Stimulated activated CD4-positive, alpha-beta T cell treated with anti-CD3 and anti-CD28 coated beads, TNF-alpha, amount 100 ng/mL, for 24 hours (primary cell): ENCODE results near the gene AGAP2.

Experiments used
- DNase-seq, 3 experiments: peaks; one replicate each; pipeline ENCODE4 v3.0.0-alpha.2; 2020; ENCODE audit warnings: low read depth in 3 of 3

Gene AGAP2

DNA sequence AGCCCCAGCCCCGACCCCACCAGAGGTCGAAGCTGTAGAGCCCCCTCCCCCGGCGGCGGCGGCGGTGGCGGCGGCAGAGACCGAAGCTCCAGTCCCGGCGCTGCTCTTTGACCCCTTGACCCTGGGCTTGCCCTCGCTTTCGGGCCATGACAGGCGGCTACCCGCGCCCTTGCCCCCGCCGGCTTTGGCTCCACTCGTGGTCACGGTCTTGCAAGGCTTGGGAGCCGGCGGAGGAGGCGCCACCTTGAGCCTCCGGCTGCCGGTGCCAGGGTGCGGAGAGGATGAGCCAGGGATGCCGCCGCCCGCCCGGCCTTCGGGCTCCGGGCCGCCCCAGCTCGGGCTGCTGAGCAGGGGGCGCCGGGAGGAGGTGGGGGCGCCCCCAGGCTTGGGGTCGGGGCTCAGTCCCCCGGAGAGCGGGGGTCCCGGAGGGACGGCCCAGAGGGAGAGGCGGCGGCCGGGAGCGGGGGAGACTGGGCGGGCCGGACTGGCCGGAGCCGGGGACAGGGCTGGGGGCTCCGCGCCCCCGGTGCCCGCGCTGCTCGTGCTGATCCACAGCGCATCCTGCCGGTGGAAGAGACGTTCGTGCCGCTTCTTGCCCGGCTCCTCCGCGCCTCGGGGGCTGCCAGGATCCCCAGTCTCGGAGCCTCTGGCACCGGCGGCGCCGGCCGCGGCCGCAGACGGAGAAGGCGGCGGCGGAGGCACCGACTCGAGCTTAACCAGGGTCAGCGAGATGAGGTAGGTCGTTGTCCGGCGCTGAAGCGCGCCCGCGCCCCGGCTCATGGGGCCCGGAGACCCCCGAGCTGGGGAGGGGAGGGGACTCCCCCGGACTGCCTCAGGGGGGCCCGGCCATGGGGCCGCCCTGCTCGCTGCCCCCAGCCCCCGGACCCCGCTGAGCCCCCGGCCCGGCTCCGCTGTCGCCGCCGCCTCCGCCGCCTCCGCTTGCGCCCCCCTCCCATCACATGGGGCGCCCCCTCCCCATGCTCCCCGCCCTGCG, 778 bp downstream of the AGAP2 start:
- no peak for DNase-seq

DNA sequence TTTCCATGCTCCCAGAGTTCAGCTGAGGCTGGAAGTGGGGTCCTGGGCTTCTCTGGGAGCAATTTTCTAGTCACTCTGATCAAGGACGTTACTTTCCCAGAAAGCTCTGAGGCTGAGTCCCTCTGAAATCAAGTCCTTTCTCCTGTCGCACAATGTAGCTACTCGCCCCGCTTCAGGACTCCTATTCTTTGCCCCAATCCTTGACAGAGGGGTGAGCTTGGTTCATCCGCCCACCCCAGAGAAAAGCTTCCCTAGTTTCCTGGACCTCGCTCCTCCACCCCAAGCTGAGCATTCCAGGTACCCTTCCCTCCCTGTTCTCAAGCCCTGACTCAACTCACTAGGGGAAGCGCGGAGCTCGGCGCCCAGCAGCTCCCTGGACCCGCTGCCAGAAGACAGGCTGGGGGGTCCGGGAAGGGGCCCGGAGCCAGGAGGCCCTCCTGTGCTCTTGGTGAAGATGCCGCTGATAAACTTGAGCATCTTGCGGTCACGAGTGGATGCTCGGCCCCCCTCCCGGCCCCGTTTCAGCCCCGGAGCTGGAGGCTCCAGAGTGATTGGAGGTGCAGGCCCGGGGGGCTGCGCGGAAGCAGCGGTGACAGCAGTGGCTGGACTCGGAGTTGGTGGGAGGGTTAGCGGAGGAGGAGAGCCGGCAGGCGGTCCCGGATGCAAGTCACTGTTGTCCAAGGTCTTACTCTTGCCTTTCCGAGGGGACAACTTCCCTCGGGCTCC, 1.6 kb downstream of the AGAP2 start:
- no peak for DNase-seq

DNA sequence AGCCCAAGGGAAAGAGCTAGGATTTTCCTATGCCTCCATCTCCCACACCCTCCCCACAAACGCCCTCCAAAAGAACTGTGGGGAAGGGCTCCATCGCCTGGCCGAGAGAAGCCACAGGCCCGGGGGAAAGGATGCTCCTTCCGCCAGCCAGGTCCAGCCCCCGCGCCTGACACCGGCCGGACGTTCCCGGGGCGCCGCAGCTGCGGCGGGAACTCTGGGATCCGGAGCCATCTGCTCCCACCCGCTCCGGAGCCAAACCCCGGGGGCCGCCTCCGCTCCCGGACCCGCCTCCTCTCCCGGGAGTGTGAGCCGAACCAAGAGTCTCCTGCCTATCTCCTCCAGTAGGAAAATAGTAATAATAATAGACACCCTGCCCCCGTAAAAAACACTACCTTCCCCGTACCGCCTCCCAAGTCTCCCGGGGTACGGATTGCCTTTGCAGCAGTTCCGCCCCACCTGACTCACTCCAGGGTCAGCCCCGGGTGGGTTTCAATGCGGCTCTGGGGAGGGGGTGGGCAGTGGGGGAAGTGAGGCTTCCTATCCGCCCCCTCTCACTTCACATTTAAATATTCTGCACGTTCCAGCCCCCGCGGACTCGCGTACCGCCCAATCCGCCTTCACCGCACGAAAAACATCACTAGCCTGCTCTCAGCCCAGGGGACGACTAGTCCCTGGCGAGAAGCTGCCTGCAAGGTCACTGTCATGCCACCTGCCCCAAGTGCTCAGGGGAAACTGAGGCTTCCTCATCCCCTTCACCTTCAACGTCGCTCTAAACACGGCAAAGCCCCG, 2.4 kb downstream of the AGAP2 start:
- no peak for DNase-seq

DNA sequence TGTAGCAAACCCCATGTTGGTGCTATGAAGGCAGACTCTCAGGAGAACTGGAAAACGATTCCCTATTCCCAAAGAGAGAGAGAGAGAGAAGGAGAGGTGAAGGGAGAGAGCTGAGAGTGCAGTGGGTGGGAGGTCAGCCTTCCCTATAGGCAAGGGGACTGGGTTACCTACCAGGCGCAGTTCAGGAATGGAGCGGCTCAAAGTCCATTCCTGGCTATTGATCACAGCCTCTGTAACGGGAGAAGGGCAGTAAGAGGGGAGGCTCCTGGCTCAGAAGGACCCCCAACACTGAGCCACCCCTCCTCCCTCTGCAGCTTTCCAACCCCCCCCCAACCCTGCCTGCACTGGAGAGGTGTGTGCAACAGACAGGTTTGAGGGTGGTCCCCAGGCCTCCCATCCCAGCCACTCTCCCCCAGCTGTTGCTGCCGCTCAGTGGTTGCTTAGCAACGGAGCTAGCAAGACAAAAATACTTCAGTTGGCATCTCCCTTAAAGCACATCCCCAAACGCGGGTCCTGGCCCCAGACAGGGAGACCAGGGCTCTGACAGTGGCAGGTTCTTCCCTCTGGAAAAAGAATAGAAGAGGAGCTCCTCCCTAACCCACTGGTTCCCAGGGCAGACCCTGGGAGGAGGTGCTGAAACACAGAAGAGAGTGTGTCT, 3.2 kb downstream of the AGAP2 start:
- DNase-seq: no peak

DNA sequence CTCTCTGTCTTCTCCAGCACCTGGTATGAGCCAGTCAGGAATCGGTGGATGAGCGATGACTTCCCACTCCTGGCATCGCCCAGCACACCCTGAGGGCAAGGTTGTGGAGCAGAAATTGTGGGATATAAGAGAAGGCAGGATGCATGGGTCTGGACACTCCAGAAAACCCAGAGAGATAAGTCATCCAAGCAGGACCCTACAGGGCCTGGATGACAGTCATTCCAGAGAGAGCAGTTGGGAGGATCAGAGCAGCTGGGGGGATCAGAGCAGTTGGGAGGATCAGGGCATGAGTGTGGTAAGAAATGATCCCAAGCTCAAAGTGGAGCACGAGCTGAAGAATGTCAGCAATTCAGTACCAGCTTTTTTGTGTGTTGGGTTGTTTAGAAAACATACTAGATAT, 4.0 kb downstream of the AGAP2 start:
- DNase-seq: no peak

DNA sequence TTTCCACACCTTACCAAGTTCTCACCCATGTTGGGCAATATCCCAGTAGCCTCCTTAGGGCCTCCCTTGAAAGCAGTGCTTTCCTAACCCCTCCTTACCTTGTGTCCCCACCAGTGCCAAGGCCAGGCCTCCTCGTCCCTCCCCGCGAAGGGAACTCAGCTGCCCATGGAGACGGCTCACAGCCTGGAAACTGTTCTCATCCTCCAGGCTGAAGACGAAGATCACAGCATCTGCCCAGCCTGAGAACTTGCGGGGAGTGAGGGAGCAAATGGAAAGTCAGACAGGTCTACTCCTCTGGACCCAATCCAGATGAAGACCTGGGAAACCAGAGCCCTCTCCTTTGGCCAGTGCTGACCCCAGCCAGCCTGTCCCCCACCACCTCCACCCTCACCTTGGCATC, 4.6 kb downstream of the AGAP2 start:
- no peak for DNase-seq

DNA sequence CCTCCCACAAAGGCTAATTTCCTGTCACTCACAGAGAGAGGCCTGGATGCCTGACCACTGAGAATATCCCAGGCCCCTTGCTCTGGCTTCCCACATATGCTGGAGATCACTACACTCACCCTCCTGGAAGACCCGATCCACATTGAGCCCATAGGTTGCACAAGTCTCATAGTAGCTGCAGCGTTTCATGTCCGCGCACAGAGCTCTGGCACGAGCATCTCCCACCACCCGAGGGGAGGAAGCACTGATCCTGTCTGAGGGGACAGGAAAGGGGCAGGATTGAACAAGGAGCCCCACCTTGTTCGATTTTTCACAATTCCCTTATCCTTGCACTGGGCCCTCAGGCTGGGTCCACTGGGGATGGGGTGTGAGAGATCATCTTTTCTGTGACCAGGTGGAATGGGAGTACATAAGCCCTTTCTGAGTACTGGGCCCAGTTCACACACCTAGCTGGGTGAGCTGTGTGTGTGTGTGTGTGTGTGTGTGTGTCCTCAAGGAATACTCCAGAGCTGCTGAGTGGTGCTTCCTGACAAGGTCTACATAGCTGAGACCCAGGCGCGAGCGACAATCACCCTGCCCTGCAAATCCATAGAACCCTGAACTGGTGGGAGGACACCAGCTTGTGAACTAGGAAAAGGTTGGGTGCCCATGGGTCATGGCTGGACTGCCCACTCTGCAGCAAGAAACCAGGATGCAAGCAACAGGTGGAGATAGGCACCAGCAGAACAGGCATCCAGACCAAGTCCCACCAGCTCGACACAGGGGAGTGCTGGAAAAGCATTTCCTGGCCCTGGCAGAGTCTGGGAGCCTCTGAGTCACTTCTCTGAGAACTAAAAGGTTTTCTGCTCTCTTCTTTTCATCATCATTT, 5.6 kb downstream of the AGAP2 start:
- no peak for DNase-seq

DNA sequence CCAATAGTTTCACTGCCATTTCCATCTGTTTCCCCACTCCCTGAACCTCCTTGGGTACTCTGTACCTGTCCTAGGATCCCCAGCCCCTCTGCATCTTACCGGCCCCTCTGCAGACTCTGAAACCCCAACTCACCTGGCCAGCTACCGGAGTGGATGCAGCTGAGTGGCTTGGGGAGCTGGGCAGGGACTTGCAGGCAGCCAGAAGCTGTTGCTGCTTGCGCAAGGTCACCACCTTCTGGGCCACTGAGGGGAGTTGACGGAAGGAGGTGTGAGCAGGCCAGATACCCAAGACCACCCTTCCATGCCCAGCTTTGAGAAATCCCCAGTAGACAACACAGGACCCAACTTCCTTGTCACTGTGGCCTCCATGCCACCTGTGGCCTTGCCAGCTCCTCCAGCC, 6.3 kb downstream of the AGAP2 start:
- no peak for DNase-seq

DNA sequence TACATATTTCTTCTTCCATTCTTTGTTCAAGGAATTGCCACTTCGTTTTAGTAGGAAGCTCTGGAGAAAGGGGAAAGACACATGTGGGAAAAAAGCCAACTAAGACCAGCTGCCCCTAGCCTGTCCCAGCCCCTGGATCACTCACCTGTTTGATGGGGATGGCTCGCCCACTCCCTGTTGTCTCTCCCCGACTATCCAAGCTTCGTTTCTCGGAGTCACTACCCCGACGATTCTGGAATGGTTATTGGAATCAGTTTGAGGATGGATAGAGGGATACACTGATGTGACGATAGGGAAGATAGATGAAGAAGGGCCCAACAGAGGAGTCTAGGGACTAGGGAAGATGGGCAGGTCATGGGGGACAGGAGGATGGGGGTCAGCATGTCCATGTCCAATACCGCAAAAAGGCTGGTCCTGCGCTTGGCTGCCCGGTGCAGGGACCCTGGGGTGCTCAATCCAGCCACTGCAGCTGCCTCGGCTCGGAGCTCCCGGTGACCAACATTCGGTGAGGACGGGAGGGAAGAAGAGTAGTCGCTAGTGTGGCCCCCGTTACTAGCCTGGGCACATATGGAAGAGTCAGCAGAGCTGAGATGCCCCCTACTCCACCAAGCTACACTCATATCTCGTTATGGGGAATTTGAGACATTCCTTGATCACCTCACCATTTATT, 7.0 kb downstream of the AGAP2 start:
- DNase-seq: no peak

DNA sequence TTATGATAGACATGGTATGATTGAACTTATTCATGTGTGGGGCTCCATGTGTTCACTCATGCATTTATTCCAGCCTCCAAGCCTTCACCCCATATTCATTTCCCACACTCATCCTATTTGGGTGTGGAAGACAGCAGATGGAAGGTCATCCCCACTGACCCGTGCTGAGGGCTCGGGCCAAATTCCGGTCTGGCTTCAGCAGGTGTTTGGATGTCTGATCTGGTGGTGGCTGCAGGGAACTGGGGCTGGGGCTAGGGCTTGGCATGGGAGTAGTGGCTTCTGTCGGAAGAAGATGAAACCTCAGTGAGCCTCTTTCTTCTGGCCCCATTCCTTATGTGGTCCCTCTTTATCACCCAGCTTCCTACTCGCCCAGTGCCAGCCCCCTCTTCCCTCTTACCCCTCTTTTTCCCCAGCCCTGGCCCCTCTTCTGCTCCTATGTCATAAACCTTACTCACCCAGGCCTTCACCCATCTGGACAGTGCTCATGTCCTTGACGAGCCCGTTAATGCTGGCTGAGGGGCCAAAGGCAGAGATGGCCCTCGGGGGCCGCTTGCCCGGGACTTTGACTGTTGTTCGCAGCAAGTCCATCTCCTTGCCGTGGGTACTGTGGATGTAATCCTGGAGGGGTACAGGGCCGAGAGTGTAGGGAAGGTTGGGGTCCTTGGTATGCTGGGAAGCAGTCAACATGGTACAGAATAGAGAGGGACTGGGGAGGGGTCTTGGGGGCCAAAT, 8.0 kb downstream of the AGAP2 start:
- DNase-seq: no peak

DNA sequence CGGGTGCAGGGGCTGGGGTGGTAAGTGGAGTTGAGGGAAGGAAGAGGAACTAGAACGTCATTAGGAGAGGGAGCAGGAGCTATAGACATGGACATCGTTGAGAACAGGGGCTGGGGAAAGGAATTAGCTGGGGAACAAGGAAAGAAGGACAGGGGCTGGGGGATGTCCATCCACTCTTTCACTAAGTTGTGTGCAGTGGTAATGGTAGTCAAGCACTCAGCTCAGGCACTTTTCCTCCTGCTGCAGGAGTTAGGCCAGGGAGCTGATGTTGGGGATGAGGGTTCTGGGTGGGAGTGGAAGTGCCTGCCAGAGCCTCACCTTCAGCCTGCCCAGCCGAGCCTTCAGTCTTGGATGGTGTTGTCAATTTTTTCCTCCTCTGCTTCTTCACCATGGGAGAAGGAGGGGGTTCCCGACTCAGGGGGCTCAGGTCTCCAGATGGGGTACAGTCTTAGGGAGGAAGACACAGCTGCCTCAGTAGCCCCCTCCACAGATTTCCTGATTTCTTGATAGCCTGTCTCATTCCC, 9.2 kb downstream of the AGAP2 start:
- DNase-seq: no peak

DNA sequence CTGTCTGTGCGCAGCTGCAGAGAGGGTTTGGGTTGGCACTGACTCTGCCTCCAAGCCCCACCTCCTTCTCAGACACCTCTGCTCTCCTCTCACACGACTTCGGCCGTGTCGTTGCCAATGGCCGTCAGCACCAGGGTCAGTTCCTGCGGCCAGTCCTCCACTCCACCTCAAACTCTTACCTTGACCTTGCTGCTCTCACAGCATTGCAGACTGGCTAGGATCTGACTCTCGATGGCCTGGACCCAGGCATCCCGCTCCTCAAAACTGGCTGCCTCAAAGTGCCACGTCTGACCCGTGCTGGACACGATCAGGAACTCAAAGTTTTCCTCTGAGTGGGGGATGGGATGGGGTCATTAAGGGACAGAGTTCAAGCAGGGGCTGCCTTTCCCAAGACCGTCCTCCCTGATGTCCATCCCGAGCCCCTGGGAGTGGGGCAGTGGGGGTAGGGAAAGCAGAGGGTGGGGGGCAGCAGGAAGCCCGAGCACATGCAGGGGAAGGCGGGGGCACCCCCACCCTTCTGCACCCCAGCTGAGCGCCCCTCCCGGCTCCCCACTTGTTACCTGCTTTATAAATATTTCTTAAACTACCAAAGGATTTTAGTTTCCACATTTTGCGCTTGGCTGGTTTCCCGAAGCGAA, 10.7 kb downstream of the AGAP2 start:
- no peak for DNase-seq

DNA sequence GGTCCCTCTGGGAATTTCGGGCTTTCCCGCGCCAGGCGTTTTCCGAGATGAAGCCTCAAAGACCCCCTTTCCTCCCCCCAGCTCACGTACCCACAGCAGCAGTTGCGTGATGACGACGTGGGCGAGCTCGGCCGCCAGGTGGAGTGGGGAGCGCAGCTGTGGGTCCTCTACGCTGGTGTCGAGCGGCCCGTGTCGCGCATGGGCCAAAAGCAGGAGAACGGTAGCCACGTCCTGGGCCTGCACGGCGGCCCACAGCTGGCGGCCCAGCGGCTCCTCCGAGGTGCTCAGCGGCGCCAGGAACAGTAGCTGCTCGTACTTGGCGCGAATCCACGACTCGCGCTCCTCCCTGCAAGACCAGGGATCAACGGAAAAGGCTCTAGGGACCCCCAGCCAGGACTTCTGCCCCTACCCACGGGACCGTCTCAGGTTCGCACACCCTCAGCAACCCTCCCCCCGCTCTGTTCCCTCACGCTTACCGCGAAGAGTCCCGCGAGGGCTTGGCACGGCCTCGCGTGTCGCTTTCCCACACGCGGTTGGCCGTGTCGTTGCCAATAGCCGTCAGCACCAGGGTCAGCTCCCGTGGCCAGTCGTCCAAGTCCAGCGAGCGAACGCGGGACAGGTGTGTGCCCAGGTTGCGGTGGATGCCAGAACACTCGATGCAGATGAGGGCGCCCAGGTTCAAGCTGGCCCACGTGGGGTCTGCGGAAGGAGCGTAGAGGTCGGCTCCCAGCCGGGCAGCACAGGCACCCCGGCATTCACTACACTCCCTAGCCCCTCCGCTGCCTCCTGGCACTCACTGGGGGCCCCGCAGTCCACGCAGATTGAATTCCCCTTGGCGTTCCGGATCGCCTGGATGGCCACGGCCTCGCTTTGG, 11.4 kb downstream of the AGAP2 start:
- DNase-seq: no peak

DNA sequence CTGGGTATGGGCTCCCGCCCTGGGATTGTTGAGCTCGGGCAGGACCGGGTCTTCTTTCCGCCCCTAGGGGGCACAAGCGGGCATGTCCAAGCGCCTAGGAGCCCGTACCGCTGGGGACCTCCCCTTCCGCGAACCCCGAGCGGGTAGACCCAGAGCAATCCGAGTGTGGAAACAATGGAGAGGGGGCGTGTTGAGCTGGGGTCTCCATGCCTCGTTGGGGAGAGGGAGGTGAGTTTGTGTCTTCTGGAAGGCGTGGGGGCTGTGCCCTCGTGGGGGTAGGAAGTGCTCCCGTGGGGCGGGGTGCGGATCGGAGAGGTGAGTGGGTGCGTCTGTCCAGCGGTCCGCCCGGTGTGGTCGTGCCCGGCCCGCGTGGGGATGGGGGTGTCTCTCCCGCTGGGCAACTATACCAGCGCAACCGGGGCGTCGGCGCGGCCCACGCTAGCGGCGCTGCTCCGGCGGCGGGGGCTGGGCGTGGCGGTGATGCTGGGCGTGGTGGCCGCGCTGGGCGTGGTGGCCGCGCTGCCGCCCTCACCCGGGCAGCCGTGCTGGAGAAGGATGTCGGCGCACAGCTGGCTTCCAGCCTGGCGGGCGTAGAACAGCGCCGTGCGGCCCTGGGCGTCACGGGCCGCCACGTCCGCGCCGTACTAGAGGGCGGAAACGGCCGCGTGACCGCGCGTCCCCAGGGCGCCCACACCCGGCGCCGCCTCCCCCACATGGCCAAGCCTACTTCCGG, 12.2 kb downstream of the AGAP2 start:
- DNase-seq: no peak

DNA sequence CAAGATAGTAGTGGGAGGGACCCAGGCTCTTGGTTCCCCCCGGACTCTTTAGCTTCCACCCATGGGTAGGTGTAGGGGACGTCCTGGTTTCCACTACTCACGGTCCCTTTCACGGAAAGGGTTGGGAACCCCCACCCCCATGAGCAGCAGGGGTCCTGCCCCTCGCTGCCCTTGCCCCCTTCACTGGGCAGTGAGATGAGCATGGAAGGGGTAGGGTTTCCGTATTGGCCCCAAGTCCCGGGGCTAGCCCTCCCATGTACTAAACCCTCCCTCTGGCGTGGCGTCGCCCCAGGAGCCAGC, 12.7 kb downstream of the AGAP2 start:
- no peak for DNase-seq

DNA sequence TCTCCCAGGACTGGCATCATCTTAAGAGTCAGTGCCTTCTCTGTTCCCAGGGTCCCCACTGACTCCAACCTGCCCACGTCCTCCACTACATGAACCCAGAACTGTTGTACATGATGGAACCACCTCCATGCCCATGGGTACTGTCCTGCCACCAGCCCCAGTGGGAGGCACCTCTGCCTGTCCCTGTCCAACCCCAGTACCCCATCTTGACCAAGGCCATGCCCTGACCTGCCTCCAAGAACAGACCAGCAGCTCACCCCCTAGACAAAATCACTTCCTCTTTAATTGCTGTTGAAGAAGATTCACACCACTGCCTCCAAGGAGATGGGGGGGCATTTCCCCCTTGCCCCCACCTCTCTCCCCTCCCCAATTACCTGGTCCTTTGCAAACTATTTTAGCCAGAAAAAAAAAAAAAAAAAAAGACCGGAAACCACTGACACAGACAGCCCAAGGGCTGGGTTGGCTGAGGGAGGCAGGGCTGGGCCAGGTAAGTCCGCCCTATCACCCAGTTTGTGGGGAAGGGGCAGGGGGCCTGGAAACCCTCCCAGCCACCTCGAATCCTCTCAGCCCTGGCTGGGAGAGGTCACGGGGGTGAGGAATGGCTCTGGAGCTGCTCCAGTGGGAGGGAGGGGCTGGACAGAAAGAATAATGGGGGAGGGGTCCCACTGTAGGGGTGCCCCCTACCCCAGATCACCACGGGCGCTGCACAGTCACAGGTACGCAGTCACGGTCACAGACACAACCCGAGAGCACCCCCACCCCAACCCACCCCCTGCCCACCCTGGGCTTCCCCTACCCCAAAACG, 13.4 kb downstream of the AGAP2 start:
- no peak for DNase-seq
